Transverse colon (tissue), 4 donors: ENCODE results near the gene MYH10.

Experiments
- POLR2A ChIP-seq: fragments of 450-650 bp; IDR thresholded peaks from one replicate; pipeline ENCODE4 v1.6.1; 2016; ENCODE audit warnings: antibody characterized with exemption, mild to moderate bottlenecking, moderate library complexity
- POLR2AphosphoS5 ChIP-seq, 3 donors: sonication (generic); formaldehyde crosslinking; IDR thresholded peaks; one replicate each; pipeline ENCODE4 v1.6.1; 2016; ENCODE audit warnings: antibody characterized with exemption in 3 of 3
- TF ChIP-seq, protein P1 (sequence below), 5 experiments: fragments of 200-600 bp in 3 of 5; fragments of 450-650 bp in 2 of 5; sonication (generic) in 3 of 5; IDR thresholded peaks; 1 replicate in 2 of 5; 2 replicates in 3 of 5; pipeline ENCODE4 v1.5.1; 2016 to 2017; ENCODE audit warnings: antibody characterized with exemption in 5 of 5, inconsistent platforms in 3 of 5, mild to moderate bottlenecking in 2 of 5, moderate library complexity in 1 of 5

DNA sequence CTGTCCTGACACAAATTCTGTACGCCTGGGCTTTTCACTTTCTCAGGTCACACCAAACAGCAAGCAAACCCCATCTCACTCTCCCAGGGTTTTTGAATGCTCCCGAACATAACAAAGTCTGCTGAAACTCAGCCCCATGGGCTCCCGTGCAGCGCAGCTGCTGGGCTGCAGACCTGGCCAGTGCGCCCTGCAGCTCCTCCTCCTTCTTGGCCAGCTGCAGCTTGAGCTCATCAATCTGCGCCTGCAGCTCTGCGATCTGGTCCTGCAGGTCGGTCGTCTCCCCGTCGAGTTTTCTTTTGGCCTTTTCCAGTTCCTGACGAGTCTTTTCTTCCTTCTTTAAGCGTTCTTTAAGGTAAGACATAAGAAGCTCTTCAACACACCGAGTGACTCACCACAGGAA, 124.4 kb downstream of the MYH10 start:
- TF ChIP-seq, protein P1, sequence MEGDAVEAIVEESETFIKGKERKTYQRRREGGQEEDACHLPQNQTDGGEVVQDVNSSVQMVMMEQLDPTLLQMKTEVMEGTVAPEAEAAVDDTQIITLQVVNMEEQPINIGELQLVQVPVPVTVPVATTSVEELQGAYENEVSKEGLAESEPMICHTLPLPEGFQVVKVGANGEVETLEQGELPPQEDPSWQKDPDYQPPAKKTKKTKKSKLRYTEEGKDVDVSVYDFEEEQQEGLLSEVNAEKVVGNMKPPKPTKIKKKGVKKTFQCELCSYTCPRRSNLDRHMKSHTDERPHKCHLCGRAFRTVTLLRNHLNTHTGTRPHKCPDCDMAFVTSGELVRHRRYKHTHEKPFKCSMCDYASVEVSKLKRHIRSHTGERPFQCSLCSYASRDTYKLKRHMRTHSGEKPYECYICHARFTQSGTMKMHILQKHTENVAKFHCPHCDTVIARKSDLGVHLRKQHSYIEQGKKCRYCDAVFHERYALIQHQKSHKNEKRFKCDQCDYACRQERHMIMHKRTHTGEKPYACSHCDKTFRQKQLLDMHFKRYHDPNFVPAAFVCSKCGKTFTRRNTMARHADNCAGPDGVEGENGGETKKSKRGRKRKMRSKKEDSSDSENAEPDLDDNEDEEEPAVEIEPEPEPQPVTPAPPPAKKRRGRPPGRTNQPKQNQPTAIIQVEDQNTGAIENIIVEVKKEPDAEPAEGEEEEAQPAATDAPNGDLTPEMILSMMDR (IDR thresholded peaks at IDR 0.05): no peak
- TF ChIP-seq POLR2AphosphoS5 (IDR thresholded peaks at IDR 0.05) (no peak), POLR2A (no peak)
